HepG2 (cell line): ENCODE measurements around the gene WSB1. TPM values are rescaled to one million over a fixed set of nuclear protein-coding genes. Genes with fewer than 3 reads are reported as not detected.

ENCODE experiments used
- CBX5 ChIP-seq: sonication (generic); formaldehyde crosslinking; IDR thresholded peaks from 2 replicates; pipeline ENCODE4 v1.4.0; 2020; ENCODE audit warnings: missing genetic modification reagents, borderline replicate concordance
- GLI4 ChIP-seq: sonication (generic); formaldehyde crosslinking; IDR thresholded peaks from 2 replicates; pipeline ENCODE4 v1.5.1; 2020; ENCODE audit warnings: missing genetic modification reagents, mild to moderate bottlenecking, moderate library complexity, borderline replicate concordance
- MYC ChIP-seq: sonication (generic); formaldehyde crosslinking; IDR thresholded peaks from 2 replicates; pipeline ENCODE4 v1.9.0; 2021; ENCODE audit warnings: missing genetic modification reagents, borderline replicate concordance
- NFRKB ChIP-seq: fragments of 450-650 bp; IDR thresholded peaks from 2 replicates; pipeline ENCODE4 v1.6.1; 2017
- NFYB ChIP-seq: sonication (generic); formaldehyde crosslinking; IDR thresholded peaks from 2 replicates; pipeline ENCODE4 v1.4.0; 2020; ENCODE audit warnings: missing genetic modification reagents
- PAX8 ChIP-seq: sonication (generic); formaldehyde crosslinking; IDR thresholded peaks from 2 replicates; pipeline ENCODE4 v1.8.0; 2022; ENCODE audit warnings: mild to moderate bottlenecking, missing genetic modification reagents, borderline replicate concordance
- PLRG1 ChIP-seq: fragments of 450-650 bp; conservative IDR thresholded peaks from 2 replicates; pipeline ENCODE4 v1.6.1; 2016
- RAD51 ChIP-seq: fragments of 450-650 bp; IDR thresholded peaks from 2 replicates; pipeline ENCODE4 v1.6.1; 2016; ENCODE audit warnings: borderline replicate concordance
- RFXAP ChIP-seq: sonication (generic); formaldehyde crosslinking; IDR thresholded peaks from 2 replicates; pipeline ENCODE4 v1.4.0; 2020; ENCODE audit warnings: missing genetic modification reagents, borderline replicate concordance
- TBX3 ChIP-seq: fragments of 450-650 bp; IDR thresholded peaks from 2 replicates; pipeline ENCODE4 v1.6.1; 2017; ENCODE audit warnings: antibody characterized with exemption, mild to moderate bottlenecking, inconsistent platforms, borderline replicate concordance
- TEAD2 ChIP-seq: sonication (generic); formaldehyde crosslinking; IDR thresholded peaks from 2 replicates; pipeline ENCODE4 v1.9.0; 2021; ENCODE audit warnings: missing genetic modification reagents
- TRIM24 ChIP-seq: sonication (generic); formaldehyde crosslinking; IDR thresholded peaks from 2 replicates; pipeline ENCODE4 v1.8.0; 2022; ENCODE audit warnings: mild to moderate bottlenecking, missing genetic modification reagents
- ZNF224 ChIP-seq: sonication (generic); formaldehyde crosslinking; IDR thresholded peaks from 2 replicates; pipeline ENCODE4 v1.5.0; 2020; ENCODE audit warnings: mild to moderate bottlenecking, missing genetic modification reagents
- ZNF225 ChIP-seq: sonication (generic); formaldehyde crosslinking; IDR thresholded peaks from 2 replicates; pipeline ENCODE4 v1.4.0; 2020; ENCODE audit warnings: mild to moderate bottlenecking, missing genetic modification reagents
- ZNF24 ChIP-seq: fragments of 450-650 bp; IDR thresholded peaks from 2 replicates; pipeline ENCODE4 v1.6.1; 2017; ENCODE audit warnings: antibody characterized with exemption, mild to moderate bottlenecking
- ZNF253 ChIP-seq: sonication (generic); formaldehyde crosslinking; IDR thresholded peaks from 2 replicates; pipeline ENCODE4 v1.8.0; 2022; ENCODE audit warnings: mild to moderate bottlenecking, missing genetic modification reagents, borderline replicate concordance
- ZNF260 ChIP-seq: sonication (generic); formaldehyde crosslinking; IDR thresholded peaks from 2 replicates; pipeline ENCODE4 v1.4.0; 2020; ENCODE audit warnings: missing genetic modification reagents, low read depth, mild to moderate bottlenecking, borderline replicate concordance
- ZNF510 ChIP-seq: sonication (generic); formaldehyde crosslinking; IDR thresholded peaks from 2 replicates; pipeline ENCODE4 v1.4.0; 2020; ENCODE audit warnings: low read depth, mild to moderate bottlenecking, missing genetic modification reagents
- ZNF558 ChIP-seq: sonication (generic); formaldehyde crosslinking; IDR thresholded peaks from 2 replicates; pipeline ENCODE4 v1.9.0; 2022; ENCODE audit warnings: mild to moderate bottlenecking, missing genetic modification reagents, borderline replicate concordance
- ZNF607 ChIP-seq: sonication (generic); formaldehyde crosslinking; IDR thresholded peaks from 2 replicates; pipeline ENCODE4 v1.5.1; 2020; ENCODE audit warnings: missing genetic modification reagents, mild to moderate bottlenecking, borderline replicate concordance
- polyA plus RNA-seq, 8 experiments: library from polyadenylated mRNA; depleted of rRNA in 3 of 8; stranded (reverse) in 7 of 8; unstranded in 1 of 8; fragments of >200 nt; fragmentation: Illumina TruSeq in 4 of 8; extraction: Trizol in 4 of 8; gene quantifications; 2 replicates each; pipeline versions ENCODE4 v1.2.1 to v1.2.3, GENCODE V29; 2011 to 2016; ENCODE audit warnings: low read depth in 4 of 8, missing spikeins in 1 of 8, mixed read lengths in 1 of 8; ENCODE audit not compliant: insufficient read depth in 1 of 8
- total RNA-seq, 5 experiments: library from RNA; depleted of rRNA; stranded (reverse); fragments of >200 nt; fragmentation: Illumina TruSeq; extraction: Trizol; gene quantifications; 2 replicates each; pipeline ENCODE4 v1.2.3, GENCODE V29; 2016; ENCODE audit warnings: low read depth in 1 of 5
- TF ChIP-seq, protein P1 (sequence below): sonication (generic); formaldehyde crosslinking; conservative IDR thresholded peaks from 2 replicates; pipeline ENCODE4 v1.4.0; 2020; ENCODE audit warnings: missing genetic modification reagents
- TF ChIP-seq, protein P2 (sequence below): sonication (generic); formaldehyde crosslinking; IDR thresholded peaks from 2 replicates; pipeline ENCODE4 v1.5.1; 2020; ENCODE audit warnings: missing genetic modification reagents, mild to moderate bottlenecking, borderline replicate concordance
- TF ChIP-seq, protein P3 (sequence below): sonication (generic); formaldehyde crosslinking; conservative IDR thresholded peaks from 2 replicates; pipeline ENCODE4 v1.5.0; 2020; ENCODE audit warnings: missing genetic modification reagents
- TF ChIP-seq, protein P4 (sequence below): IDR thresholded peaks from 2 replicates; pipeline ENCODE4 v1.6.1; 2016

Gene WSB1
- total and polyA plus RNA-seq, 2 of the 13 experiments (the other 11 are each of a cell fraction or from before 2014, with no cell fraction given), result 81.3 to 294 TPM

DNA sequence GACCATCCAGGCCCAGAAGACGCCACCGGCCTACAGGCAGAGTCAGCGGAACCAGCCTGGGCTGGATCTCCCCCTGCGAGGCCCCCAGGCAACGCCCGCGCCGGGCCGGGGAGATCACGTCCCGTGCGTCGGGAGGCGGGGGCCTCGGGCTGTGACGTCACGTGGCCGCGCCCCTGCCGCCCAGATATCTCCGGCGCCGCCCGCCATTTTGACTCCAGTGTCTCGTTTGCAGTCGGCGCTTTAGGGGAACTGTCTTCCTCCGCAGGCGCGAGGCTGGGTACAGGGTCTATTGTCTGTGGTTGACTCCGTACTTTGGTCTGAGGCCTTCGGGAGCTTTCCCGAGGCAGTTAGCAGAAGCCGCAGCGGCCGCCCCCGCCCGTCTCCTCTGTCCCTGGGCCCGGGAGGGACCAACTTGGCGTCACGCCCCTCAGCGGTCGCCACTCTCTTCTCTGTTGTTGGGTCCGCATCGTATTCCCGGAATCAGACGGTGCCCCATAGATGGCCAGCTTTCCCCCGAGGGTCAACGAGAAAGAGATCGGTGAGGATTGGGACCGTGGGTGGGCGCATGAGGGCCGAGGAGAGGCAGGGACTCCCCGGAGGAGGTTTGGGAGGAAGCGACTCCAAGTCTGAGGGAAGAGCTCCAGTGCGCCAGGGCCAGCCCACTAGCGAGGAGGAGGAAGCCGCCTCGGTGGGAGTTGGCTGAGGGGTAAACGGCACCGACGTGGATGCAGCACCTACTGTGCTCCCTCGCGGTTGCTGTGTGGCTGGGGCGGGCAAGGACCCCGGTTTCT is at the start of gene WSB1 (continued):
- TF ChIP-seq CBX5 (CRISPR knock-in tag) (peak; percentile 79; the same call in 1 of the 2 replicates), ZNF607 (CRISPR knock-in tag) (peak; percentile 54; the same call in 1 of the 2 replicates), ZNF510 (CRISPR knock-in tag) (no peak), PAX8 (CRISPR knock-in tag) (no peak), ZNF558 (CRISPR knock-in tag) (peak; percentile 95; the same call in 1 of the 2 replicates), TRIM24 (CRISPR knock-in tag) (no peak), RAD51 (no peak), ZNF225 (no peak), GLI4 (CRISPR knock-in tag) (0 out of 2 replicates have a peak, but pooled peaks have one; percentile 75), NFRKB (no peak), TEAD2 (CRISPR knock-in tag) (no peak), RFXAP (CRISPR knock-in tag) (no peak), MYC (peak; percentile 62; the same call in 1 of the 2 replicates), ZNF224 (CRISPR knock-in tag) (no peak), ZNF24 (no peak), PLRG1 (no peak), NFYB (CRISPR knock-in tag) (peak; percentile 30; the same call in 1 of the 2 replicates), ZNF260 (CRISPR knock-in tag) (no peak), TBX3 (peak; percentile 7; the same call in 1 of the 2 replicates), ZNF253 (CRISPR knock-in tag) (no peak)
- TF ChIP-seq, protein P1, sequence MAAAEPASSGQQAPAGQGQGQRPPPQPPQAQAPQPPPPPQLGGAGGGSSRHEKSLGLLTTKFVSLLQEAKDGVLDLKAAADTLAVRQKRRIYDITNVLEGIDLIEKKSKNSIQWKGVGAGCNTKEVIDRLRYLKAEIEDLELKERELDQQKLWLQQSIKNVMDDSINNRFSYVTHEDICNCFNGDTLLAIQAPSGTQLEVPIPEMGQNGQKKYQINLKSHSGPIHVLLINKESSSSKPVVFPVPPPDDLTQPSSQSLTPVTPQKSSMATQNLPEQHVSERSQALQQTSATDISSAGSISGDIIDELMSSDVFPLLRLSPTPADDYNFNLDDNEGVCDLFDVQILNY, result no peak; the same call in 1 of the 2 replicates
- TF ChIP-seq, protein P2, sequence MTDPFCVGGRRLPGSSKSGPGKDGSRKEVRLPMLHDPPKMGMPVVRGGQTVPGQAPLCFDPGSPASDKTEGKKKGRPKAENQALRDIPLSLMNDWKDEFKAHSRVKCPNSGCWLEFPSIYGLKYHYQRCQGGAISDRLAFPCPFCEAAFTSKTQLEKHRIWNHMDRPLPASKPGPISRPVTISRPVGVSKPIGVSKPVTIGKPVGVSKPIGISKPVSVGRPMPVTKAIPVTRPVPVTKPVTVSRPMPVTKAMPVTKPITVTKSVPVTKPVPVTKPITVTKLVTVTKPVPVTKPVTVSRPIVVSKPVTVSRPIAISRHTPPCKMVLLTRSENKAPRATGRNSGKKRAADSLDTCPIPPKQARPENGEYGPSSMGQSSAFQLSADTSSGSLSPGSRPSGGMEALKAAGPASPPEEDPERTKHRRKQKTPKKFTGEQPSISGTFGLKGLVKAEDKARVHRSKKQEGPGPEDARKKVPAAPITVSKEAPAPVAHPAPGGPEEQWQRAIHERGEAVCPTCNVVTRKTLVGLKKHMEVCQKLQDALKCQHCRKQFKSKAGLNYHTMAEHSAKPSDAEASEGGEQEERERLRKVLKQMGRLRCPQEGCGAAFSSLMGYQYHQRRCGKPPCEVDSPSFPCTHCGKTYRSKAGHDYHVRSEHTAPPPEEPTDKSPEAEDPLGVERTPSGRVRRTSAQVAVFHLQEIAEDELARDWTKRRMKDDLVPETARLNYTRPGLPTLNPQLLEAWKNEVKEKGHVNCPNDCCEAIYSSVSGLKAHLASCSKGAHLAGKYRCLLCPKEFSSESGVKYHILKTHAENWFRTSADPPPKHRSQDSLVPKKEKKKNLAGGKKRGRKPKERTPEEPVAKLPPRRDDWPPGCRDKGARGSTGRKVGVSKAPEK (CRISPR knock-in tag), result no peak
- TF ChIP-seq, protein P3, sequence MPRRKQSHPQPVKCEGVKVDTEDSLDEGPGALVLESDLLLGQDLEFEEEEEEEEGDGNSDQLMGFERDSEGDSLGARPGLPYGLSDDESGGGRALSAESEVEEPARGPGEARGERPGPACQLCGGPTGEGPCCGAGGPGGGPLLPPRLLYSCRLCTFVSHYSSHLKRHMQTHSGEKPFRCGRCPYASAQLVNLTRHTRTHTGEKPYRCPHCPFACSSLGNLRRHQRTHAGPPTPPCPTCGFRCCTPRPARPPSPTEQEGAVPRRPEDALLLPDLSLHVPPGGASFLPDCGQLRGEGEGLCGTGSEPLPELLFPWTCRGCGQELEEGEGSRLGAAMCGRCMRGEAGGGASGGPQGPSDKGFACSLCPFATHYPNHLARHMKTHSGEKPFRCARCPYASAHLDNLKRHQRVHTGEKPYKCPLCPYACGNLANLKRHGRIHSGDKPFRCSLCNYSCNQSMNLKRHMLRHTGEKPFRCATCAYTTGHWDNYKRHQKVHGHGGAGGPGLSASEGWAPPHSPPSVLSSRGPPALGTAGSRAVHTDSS (CRISPR knock-in tag), result no peak
- TF ChIP-seq, protein P4, sequence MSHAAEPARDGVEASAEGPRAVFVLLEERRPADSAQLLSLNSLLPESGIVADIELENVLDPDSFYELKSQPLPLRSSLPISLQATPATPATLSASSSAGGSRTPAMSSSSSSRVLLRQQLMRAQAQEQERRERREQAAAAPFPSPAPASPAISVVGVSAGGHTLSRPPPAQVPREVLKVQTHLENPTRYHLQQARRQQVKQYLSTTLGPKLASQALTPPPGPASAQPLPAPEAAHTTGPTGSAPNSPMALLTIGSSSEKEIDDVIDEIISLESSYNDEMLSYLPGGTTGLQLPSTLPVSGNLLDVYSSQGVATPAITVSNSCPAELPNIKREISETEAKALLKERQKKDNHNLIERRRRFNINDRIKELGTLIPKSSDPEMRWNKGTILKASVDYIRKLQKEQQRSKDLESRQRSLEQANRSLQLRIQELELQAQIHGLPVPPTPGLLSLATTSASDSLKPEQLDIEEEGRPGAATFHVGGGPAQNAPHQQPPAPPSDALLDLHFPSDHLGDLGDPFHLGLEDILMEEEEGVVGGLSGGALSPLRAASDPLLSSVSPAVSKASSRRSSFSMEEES (CRISPR knock-in tag), result peak; percentile 57
